ENCODE data around the gene MGAT4C.

GRCh38 chr12:85975716-85976115 is 280.5 kb downstream of the MGAT4C start:
- TF ChIP-seq CTCF (IDR thresholded peaks at IDR 0.05) (no peak), POLR2A (IDR thresholded peaks at IDR 0.05) (no peak)
